ENCODE measurements around the gene ASIC3.

Gene ASIC3

GRCh38 chr7:151070574-151070960 is 22.2 kb downstream of the ASIC3 start:
- in situ Hi-C loops (cut with MboI; ENCODE audit: low pct_unique_long_range_greater_than_20kb, low sequenced_read_pairs, unreplicated experiment), result no loop called here
- no peak for TF ChIP-seq CTCF (IDR thresholded peaks at IDR 0.05; ENCODE audit: extremely low read depth, insufficient read depth, missing control alignments)
- no peak for DNase-seq (ENCODE audit: low spot score)

GRCh38 chr7:151071032-151071866 is 22.9 kb downstream of the ASIC3 start:
- in situ Hi-C loops (cut with MboI; ENCODE audit: low pct_unique_long_range_greater_than_20kb, low sequenced_read_pairs, unreplicated experiment), result no loop called here
- TF ChIP-seq CTCF (IDR thresholded peaks at IDR 0.05; ENCODE audit: extremely low read depth, insufficient read depth, missing control alignments), result no peak
- DNase-seq (ENCODE audit: low spot score), result no peak

- no peak for TF ChIP-seq CTCF (IDR thresholded peaks at IDR 0.05; ENCODE audit: extremely low read depth, insufficient read depth, missing control alignments)
- in situ Hi-C loops (cut with MboI; ENCODE audit: low pct_unique_long_range_greater_than_20kb, low sequenced_read_pairs, unreplicated experiment), result no loop called here
- no peak for DNase-seq (ENCODE audit: low spot score)
Measured at GRCh38 chr7:151073990-151074389, 25.7 kb downstream of the ASIC3 start.

GRCh38 chr7:151074817-151075661 is 26.7 kb downstream of the ASIC3 start:
- in situ Hi-C loops (cut with MboI; ENCODE audit: low pct_unique_long_range_greater_than_20kb, low sequenced_read_pairs, unreplicated experiment), result no loop called here
- TF ChIP-seq CTCF (IDR thresholded peaks at IDR 0.05; ENCODE audit: extremely low read depth, insufficient read depth, missing control alignments), result no peak
- no peak for DNase-seq (ENCODE audit: low spot score)

- no peak for DNase-seq (ENCODE audit: low spot score)
- no peak for TF ChIP-seq CTCF (IDR thresholded peaks at IDR 0.05; ENCODE audit: extremely low read depth, insufficient read depth, missing control alignments)
Measured at GRCh38 chr7:151075662-151075971, 27.3 kb downstream of the ASIC3 start.

GRCh38 chr7:151075978-151076426 is 27.7 kb downstream of the ASIC3 start:
- DNase-seq (ENCODE audit: low spot score), result no peak
- in situ Hi-C loops (cut with MboI; ENCODE audit: low pct_unique_long_range_greater_than_20kb, low sequenced_read_pairs, unreplicated experiment), result no loop called here
- no peak for TF ChIP-seq CTCF (IDR thresholded peaks at IDR 0.05; ENCODE audit: extremely low read depth, insufficient read depth, missing control alignments)

More at GRCh38 chr7:151075662-151075971, 27.3 kb downstream of the ASIC3 start:
- in situ Hi-C loops (cut with MboI; ENCODE audit: low pct_unique_long_range_greater_than_20kb, low sequenced_read_pairs, unreplicated experiment), result no loop called here

All from GM13977 (cell line).